ENCODE results near the gene ALPL.

The ALPL gene

DNA sequence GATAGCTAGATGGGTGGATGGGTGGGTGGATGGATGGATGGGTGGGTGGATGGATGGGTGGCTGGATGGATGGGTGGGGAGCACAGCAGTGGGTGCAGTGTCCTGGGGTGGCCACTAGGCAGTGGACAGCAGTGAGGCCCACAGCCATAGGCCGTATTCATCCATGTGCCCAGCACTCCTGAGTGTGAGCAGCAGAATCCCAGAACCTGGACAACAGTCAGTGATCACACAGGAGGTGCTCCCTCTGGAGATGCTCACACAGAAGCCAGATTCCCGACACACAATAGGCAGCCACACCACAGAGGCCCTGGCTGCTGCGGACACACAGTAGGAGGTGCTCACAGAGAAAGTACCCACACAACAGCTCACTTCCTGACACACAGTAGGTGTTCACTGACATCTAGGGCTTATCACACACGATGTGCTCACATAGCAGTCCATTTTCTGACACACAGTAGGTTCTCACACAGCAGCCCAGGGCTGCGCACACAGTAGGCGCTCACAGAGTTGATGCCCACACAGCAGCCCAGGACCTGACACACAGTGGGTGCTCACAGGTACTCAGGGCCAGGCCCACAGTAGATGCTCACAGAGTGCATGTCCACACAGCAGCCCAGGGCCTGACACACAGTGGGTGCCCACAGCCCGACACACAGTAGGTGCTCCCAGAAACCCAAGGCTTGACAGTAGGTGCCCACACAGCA is 95.9 kb downstream of the ALPL start:
- in situ Hi-C loops (cut with HindIII; ENCODE audit: low pct_ligation_motif_present, low pct_unique_long_range_greater_than_20kb, low sequenced_read_pairs), result no loop called here
- DNase-seq, result no peak

DNA sequence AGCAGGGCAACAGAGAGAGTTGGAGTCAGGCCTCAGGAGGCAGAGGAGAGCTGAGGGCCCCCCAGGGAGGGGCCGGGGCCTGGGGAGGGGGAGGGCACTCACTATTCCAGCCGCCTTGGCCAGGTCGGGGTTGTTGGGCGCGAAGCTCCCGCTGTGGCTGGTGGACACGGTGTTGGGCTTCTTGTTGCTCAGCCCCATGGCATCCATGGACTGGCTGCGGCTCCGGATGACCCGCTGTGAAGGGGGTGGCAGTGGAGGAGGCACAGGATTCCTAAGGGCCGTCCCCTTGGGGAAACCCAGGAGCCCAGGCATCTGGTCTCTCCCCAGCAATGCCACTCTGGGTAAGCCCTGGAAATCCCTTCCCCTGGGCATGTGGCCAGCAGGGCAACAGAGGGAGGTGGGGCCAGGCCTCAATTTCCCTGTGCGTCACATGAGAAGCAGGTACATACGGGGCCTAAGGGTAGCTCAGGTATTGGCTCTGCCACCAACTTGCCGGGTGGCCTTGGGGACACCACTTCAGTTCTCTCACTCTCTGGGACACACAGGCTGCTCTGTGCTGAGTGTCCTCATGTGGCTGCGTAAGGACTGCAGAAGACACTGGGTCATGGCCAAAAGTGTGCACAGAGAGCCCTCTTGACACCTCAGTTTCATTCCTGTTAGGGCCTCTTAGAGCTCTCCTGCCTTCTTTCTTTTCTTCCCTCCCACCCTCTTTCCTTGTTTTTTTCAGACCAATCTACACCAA is 96.9 kb downstream of the ALPL start:
- DNase-seq, result no peak
- in situ Hi-C loops (cut with HindIII; ENCODE audit: low pct_ligation_motif_present, low pct_unique_long_range_greater_than_20kb, low sequenced_read_pairs), result no loop called here

DNA sequence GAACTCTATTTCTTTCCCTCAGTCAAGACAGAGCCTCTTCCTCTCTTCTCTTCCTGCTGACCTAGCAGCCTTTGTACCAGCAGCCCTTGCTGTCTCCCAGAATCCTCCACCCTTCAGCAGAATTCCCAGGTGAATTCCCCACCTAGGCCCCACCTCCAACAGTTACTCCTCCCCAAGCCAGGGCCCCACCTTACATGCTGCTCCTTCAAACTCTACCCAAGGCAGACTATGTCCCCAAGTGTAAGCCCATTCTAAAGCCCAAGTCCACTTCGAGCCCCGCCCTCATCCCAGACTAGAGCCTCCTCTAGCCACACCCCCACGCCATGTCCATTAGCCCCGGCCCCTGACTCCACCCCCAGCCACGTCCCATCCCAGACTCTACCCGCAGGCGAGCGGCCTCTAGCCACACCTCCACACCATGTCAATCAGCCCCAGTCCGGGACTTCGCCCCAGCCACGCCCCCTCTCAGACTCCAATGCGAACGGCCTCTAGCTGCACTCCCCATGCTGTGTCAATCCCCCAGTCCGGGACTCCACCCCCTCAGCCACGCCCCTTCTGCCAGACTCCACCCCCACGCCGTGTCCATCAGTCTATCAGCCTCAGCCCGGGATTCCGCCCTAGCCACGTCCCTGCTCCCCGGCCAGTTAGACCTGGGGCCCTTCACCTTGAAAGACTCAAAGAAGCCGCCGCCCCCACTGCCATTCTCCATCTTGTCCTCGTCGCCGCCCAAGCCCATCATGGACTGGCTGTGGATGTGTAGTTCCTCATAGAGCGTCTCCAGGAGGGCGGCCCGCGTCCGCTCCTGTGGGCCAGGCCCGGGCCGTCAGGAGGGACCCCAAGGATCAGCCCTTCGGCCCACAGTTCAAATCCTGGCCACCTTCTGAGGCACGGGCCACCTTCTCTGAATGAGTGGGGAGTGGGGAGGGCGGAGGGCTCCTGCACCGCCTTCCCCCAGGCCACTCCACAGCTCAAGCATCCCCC is 98.6 kb downstream of the ALPL start:
- in situ Hi-C loops (cut with HindIII; ENCODE audit: low pct_ligation_motif_present, low pct_unique_long_range_greater_than_20kb, low sequenced_read_pairs), result no loop called here
- no peak for DNase-seq

DNA sequence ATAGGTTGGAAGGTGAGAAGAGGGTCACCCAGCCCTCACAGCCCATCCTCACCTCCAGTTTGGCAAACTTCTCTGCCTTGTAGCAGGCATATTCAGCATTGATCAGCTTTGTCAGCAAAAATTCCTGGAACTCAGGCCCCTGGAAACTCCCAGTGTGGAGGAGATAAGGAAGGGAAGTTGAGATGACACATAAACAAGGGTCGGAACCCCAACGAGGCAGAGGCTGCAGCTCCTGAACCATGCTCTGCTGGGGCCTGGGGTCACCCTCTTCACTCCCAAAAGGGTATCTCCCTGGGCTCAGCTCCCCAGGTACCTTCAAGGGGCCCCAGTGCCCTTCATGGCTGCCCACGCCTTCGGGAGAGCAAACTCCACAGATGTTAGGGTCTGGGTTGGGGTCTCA is 99.6 kb downstream of the ALPL start:
- no peak for DNase-seq
- in situ Hi-C loops (cut with HindIII; ENCODE audit: low pct_ligation_motif_present, low pct_unique_long_range_greater_than_20kb, low sequenced_read_pairs), result no loop called here

DNA sequence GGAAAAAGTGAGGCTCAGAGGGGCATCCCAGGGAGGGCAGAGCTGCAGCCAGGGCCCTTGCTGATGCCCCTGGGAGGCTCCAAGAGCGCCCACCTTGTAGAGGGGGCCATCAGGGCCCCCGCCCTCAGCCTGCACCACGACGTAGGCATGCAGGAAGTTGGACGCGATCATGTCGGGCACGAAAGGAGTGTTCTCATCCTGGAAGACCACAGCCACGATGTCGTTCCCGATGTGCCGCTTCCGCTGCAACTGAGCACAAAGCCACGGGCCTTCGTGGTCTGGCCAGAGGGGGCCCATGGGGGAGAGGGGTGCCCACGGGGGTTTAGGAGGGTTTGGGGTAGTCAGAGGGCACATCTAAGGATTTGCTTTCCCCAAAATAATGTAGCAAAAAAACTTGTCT is 100.8 kb downstream of the ALPL start:
- in situ Hi-C loops (cut with HindIII; ENCODE audit: low pct_ligation_motif_present, low pct_unique_long_range_greater_than_20kb, low sequenced_read_pairs), result no loop called here
- DNase-seq, result no peak

DNA sequence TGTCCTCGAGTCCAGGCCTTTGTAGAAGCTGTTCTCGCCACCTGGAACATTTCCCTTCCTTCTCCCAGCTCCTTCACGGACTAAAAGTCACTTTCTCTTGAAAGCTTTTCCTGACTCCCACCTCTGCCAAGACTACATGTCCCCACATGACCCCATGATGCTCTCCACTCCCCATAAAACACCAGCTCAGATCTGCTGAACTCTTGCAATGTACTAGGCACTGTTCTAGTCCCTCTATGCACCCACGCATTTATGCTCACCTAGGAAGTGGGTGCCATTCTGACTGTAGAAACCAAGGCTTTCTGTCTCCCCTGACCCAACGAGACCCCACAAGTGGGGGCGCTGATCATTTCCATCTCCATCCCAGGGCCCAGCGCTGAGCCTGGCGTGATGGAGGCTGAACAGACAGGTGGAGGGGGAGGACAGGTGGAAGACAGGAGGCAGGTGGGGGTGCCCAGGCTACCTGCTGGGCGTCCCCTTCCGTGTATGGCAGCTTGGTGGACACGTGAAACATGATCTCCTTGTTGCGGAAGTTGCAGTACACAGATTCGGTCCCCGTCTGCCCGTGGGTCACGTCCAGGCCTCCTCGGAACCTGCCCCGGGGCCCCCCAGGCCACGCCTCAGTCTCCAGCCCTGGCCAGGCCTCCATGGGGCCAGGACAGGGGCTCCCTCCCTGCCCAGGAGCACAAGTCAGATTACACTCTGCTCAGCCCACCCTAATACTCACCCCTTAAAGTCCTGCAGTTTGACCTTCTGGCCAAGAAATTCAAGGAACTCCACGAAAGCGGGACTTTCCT is 102.0 kb downstream of the ALPL start:
- DNase-seq, result no peak
- in situ Hi-C loops (cut with HindIII; ENCODE audit: low pct_ligation_motif_present, low pct_unique_long_range_greater_than_20kb, low sequenced_read_pairs), result no loop called here

DNA sequence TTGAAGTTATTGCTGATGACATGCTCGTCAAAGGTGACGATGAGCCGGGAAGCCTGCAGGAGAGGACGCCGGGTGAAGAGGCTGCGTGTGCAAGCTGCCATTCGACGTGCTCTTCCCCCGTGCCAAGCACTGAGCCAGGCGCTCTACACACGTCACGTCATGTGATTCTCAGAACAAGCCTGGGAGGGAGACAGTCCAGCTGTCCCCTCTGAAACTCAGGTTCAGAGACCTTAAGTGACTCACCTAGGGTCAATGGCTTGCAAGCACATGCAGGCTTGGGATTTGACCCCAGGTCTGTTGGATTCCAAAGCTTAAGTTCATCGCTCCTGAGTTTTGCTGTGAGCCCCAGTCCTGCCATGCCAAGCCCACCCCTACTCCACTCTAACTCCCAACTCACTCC is 102.8 kb downstream of the ALPL start:
- in situ Hi-C loops (cut with HindIII; ENCODE audit: low pct_ligation_motif_present, low pct_unique_long_range_greater_than_20kb, low sequenced_read_pairs), result no loop called here
- DNase-seq, result no peak

DNA sequence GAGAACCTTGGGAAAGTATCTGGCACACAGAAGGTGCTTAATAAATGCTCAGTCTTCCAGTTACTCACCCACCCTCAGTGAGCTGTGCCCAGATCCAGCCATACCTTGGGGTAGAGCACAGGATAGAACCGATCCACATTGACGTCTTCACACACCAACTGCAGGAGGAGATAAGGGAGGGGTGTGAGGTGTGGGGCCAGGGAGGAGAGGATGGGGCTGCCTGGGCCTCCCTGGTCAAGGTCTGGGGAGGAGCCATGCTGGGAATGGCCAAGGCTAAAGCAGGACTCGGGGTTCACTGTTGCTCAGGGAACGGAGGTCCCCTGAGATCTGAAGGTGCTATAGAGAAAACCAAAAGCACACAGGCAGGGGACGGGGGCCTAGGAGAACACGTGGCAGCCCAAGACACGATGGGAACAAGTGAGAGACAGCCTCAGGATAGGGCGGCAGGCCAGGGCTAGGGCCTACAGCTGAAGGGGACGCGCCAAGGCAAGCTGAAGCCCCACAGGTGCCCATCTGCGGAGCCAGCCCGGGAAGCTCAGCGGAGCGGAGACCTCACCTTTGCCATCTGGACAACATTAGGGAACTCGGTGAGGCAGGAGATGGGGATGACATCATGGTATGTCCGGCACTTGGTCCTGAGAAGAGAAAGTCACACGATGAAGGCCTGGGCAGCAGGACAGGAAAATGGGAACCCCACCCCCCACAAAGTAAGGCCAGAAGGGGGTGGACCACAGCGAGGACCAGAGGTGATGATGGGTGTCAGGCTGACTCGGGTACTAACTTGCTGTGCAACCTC is 104.0 kb downstream of the ALPL start:
- in situ Hi-C loops (cut with HindIII; ENCODE audit: low pct_ligation_motif_present, low pct_unique_long_range_greater_than_20kb, low sequenced_read_pairs), result no loop called here
- DNase-seq, result no peak

DNA sequence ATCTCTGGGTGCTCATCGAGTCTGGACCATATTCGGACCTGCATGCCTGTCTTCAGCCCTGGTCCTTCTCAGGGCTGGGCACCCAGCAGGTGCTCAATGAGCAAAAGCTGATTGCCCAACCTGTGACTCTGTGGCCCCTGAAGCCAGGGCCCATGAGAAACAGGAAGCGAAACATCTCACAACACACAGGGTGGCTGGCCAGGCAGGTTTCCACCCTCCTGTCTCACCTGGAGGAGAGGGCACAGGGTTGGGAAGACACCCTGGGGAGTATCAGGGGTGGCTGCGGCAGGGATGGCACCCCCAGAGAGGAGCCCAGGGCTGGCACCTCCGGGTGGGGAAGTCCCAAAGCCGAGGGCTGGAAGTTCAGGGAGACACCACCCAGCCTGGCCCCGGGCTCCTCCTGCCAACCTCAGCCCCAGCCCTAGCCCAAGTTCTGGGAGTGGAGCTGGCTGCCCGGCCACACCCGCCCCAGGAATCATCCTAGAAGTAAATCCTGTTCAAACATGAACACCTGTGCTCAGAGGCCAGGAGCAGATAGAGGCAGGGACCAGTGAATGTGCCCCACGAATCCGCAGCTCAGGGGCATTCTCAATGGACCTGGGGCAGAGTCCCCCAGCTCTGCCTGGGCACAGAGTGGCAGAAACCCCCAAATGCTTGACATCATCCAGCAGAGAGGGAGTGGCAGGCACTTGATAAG is 105.3 kb downstream of the ALPL start:
- DNase-seq, result no peak
- in situ Hi-C loops (cut with HindIII; ENCODE audit: low pct_ligation_motif_present, low pct_unique_long_range_greater_than_20kb, low sequenced_read_pairs), result no loop called here

DNA sequence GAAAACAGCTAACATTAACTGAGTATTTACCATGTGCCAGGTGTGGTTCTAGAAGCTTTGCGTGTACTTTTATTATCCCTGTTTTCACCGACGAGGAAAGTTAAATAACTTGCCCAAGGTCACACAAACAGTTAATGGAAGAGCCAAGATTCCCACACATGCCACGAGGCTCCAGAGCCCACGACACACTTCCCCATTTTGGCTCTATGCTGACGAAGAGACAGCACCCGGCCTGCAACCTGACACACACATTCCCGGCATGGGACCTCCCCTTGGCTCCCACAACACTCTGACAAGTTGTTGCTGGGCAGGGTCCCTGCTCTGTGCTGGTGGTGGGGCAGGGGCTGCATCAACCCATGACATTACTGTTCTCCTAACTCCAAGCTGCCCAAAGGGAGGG is 107.1 kb downstream of the ALPL start:
- DNase-seq, result no peak
- in situ Hi-C loops (cut with HindIII; ENCODE audit: low pct_ligation_motif_present, low pct_unique_long_range_greater_than_20kb, low sequenced_read_pairs), result no loop called here

DNA sequence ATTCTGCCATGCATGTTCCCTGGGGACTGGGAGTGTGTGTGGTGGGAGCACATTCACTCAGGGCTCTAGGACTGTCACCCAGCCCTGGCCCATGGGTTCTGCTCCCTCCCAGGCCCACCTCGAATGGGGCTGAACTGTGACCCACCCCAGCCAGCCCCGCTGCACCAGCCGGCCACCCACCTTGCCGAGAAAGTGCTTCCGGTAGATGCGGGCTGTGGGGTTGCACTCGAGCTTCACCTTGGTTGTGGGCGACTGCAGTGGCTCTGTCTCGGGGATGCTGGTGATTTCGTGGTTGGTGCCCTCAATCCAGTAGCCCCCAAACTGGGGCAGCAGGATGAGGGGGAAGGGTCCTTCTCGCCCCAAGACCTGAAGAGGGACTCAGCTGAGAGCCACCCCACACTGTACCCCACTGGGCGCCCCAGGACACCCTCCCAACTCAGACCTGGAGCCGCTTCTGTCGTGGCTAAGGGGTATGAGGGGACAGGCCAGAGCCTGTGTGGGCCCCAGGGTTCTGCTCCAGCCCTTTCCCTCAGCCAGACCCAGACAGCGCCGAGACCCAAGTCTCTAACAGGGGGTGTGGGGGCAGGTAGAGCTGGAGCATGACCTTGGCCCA is 108.0 kb downstream of the ALPL start:
- DNase-seq, result no peak
- in situ Hi-C loops (cut with HindIII; ENCODE audit: low pct_ligation_motif_present, low pct_unique_long_range_greater_than_20kb, low sequenced_read_pairs), result no loop called here

DNA sequence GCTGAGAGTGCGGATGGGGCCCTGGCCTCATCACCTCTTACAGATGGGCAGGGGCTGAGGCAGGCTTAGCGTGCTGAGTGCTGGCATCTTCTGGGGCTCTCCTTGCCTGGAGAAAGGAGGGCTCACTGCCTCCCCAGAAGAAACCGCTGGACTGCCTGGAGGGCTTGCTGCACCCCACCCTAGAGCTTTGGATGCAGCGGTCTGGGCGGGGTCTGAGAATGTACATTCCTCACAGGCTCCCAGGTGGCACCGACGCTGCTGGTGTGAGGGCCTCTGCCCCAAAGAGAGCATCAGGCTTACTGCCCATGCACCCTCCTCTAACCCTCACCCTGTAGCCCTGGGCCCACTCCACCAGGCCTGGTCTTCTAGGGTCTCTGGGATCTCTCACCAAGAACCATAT is 108.8 kb downstream of the ALPL start:
- in situ Hi-C loops (cut with HindIII; ENCODE audit: low pct_ligation_motif_present, low pct_unique_long_range_greater_than_20kb, low sequenced_read_pairs), result no loop called here

DNA sequence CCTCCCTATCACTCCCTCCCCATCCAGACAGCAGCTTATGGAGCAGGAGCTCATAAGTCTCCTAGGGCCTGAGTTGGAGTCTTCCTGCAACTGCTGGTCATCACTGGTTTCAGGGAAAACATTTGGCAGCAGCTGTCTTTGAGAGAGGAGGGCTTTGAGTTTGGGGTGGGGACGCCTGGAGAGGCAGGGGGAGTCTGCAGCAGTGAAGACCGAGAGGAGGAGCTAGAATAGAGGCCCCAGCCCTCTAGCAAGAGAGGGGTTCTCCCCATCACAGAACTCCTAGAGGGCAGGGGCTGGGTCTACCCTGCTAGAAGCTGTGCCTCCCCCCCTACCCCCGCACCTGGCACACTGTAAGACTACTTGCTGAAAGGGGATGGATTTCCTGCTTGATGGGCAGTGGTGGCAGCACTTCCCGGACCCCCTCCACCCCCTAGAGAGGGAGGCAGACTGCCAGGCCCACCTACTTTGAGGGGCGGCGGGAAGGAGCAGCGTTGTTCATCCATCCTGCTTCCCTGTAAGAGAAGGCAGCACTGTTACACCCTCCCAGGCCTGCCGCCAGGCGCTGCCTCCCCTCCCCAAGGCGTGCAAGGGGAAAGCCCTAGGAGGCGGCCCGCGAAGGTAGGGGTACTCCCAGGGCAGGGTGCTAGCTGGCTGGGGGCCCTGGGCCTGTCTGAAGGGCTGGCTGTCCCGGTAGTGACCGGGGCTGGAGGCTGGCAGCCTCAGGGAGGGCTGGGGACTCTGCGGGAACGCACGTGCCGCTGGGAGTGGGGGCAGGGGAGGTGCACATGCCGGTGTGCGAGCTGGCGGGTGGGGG is 109.5 kb downstream of the ALPL start:
- in situ Hi-C loops (cut with HindIII; ENCODE audit: low pct_ligation_motif_present, low pct_unique_long_range_greater_than_20kb, low sequenced_read_pairs), result no loop called here
- DNase-seq, result no peak

More for the DNA sequence above, 108.8 kb downstream of the ALPL start:
- DNase-seq, result no peak

DNA sequence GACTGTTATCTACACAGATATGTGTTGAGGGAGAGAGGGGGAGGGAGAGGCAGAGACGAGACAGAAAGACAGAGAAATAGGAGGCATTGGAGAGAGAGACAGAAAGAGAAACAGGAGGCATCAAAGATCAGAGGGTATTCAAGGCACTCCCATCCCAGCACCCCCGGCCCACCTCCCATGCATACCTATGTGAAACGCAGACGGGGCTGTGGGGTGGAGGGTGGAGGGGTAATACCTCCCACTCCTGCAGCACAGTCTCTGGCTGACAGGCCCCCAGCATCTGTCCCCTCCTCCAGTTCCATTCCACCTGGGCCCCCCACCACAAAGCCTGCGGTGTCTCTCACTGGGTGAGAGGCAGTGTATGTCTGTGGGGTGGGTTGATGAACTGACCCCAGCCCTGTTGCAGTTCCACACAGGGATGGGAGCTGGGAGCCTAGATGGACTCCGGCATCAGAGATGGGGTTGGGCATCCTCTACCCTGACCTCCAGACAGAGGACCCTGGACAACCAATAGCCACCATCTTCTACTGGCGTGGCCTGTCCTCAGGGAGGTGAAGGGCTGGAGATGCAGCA is 110.2 kb downstream of the ALPL start:
- in situ Hi-C loops (cut with HindIII; ENCODE audit: low pct_ligation_motif_present, low pct_unique_long_range_greater_than_20kb, low sequenced_read_pairs), result no loop called here

DNA sequence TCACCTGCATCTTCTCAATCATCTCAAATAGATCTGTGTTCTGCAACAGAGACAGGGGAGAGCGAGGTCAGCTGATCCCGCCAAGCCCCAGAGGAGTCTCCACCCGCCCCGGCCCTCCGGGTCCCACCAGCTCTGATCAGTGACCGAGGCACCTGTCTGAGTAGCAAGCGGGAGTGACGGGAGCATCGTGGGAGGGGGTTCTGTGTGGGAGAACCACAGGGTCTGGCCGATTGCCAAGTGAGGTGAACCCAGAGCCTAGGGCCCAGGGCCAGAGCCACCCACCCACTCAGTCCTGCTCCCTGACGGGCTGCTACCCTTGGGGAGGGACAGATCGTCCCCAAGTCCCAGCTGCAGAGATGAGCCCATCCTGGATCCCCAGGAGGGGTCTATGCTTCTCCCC is 110.8 kb downstream of the ALPL start:
- DNase-seq, result no peak
- in situ Hi-C loops (cut with HindIII; ENCODE audit: low pct_ligation_motif_present, low pct_unique_long_range_greater_than_20kb, low sequenced_read_pairs), result no loop called here

More for the DNA sequence above, 110.2 kb downstream of the ALPL start:
- no peak for DNase-seq

DNA sequence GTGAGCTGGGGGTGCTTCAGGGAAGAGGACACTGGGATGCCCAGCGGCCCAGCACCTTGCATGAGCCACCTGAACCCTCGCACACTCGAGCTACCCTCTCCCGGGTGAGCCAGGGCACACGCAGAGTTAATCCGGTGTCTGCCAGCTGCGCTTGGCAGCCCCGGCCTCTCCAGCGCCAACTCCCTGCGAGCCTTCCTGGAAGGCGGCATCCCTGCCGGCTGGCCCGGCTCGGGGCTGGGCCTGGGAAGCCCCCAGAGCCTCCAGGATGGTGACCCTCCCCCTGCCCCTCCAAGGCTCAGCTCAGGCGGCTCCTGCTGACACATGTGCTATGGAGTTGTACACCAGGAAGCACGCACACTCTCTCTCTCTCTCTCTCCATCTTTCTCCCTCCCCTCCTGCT is 111.3 kb downstream of the ALPL start:
- no peak for DNase-seq
- in situ Hi-C loops (cut with HindIII; ENCODE audit: low pct_ligation_motif_present, low pct_unique_long_range_greater_than_20kb, low sequenced_read_pairs), result no loop called here

All from ACHN (cell line).